ENCODE measurements around the gene LGR4.

GRCh38 chr11:27395556-27396258, 76.9 kb downstream of the LGR4 start:
- TF ChIP-seq CTCF (IDR thresholded peaks at IDR 0.05): no peak
- TF ChIP-seq POLR2A (IDR thresholded peaks at IDR 0.05): no peak

Data from testis (tissue), 2 donors.